GM12864 (cell line): ENCODE measurements around the gene CNKSR1.

ENCODE experiments used
- DNase-seq: peaks from one replicate; pipeline ENCODE4 v3.0.0-alpha.2; 2011; ENCODE audit warnings: low read depth
- H3K4me3 ChIP-seq: 2 replicates; pipeline ENCODE4 v1.5.1; 2011; ENCODE audit warnings: mild to moderate bottlenecking, low read depth, low read length, control low read depth
- TF ChIP-seq, protein P1 (sequence below): IDR thresholded peaks from 2 replicates; pipeline ENCODE4 v1.5.1; 2011; ENCODE audit warnings: low read depth, mild to moderate bottlenecking, moderate library complexity, low read length, control low read depth, inconsistent platforms; ENCODE audit errors: missing control alignments

CNKSR1 gene

DNA sequence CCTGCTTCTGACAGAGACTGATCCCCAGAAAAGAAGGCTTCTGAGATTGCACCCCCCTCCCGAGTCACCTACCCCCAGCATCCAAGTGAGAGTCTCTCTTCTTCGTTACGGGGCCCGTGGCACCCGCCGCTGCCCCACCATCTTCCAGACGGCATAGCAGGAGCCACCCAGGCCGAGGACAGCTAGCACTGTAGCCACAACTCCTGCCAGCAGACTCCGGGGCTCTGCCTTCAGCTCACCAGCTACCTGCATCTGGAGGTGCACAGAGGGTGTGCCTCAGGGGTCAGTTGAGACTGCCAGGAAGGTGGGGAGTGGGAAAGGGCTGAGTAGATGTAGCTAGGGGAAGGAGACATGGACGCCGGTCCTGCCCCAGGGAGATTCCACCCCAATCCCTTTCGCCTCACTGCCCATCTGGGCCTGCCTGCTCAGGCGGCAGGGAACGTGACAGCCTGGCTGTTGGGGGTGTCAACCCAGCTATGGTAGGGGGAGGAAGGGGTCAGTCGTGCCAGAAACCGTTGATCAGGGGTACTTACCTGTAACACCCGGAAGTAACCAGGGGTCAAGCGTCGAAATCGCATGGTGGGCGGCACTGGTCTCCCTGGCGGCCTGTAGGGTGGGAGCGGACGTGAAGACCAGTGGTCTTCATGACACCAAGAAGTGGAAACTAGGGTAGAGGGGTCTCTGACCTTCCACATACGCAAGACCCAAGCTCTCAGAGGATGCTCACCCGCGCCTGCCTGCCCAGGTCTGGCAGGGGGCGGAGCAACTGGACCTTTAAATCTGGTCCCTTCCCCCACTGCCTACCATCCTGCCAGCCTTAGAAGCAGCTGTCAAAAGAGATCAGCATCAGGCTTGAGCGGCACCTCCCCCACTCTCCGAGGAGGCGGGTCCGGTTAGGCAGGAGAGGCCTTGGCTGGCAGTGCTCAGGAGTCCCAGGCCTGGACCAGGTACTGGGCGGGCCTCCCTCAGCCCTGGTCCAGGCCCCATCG, 5.9 kb upstream of the CNKSR1 start, which contains the start of gene ZNF593OS:
Gene ZNF593OS (minus strand): TSS at position 749 of the 989 bp plus-strand sequence. CDS start 171 bp downstream, at position 578.
- H3K4me3 ChIP-seq: peak within 1 kb of the TSS; percentile 87
- TF ChIP-seq, protein P1, sequence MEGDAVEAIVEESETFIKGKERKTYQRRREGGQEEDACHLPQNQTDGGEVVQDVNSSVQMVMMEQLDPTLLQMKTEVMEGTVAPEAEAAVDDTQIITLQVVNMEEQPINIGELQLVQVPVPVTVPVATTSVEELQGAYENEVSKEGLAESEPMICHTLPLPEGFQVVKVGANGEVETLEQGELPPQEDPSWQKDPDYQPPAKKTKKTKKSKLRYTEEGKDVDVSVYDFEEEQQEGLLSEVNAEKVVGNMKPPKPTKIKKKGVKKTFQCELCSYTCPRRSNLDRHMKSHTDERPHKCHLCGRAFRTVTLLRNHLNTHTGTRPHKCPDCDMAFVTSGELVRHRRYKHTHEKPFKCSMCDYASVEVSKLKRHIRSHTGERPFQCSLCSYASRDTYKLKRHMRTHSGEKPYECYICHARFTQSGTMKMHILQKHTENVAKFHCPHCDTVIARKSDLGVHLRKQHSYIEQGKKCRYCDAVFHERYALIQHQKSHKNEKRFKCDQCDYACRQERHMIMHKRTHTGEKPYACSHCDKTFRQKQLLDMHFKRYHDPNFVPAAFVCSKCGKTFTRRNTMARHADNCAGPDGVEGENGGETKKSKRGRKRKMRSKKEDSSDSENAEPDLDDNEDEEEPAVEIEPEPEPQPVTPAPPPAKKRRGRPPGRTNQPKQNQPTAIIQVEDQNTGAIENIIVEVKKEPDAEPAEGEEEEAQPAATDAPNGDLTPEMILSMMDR: no peak
- no peak for DNase-seq

DNA sequence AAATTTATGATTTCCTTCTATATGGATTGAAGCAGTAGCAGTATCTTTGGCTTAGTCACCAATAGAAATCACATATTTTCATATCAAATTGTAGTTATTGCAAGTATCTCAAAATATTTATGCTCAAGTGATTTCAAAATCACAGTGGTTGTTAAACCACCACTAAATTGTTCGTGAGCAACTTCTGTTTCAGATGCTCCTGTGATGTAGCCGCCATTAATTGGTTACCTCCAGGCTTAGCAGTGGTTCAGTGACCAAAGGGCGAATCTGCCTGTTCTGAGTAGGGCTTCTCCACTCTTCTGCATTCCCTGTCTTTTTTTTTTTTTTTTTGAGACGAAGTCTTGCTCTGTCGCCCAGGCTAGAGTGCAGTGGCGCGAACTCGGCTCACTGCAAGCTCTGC, 1.9 kb upstream of the CNKSR1 start:
- no peak for DNase-seq
- TF ChIP-seq, protein P1: no peak
- no peak overlapping the region for H3K4me3 ChIP-seq

DNA sequence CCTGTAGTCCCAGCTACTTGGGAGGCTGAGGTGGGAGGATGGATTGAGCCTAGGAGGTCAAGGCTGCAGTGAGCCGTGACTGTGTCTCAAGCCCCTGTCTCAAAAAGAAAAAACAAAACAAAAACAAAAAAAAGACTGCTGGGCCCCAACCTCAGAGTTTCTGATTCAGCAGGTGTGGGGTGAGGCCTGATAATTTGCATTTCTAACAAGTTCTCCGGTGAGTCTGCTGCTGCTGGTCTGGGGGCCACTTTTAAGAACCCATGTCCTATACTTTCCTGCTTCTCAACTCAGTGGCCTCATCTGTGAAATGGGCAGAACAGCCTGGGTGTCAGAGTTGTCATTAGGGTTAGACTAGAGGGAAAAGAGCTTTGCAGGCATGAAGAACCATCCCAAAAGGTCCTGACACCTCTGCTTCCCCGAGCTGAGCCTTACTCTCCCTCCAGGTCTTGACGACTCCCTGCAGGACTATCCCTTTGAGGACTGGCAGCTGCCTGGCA, 2.8 kb downstream of the CNKSR1 start:
- H3K4me3 ChIP-seq: no peak overlapping the region
- peak; percentile 19 for DNase-seq
- TF ChIP-seq, protein P1: no peak

DNA sequence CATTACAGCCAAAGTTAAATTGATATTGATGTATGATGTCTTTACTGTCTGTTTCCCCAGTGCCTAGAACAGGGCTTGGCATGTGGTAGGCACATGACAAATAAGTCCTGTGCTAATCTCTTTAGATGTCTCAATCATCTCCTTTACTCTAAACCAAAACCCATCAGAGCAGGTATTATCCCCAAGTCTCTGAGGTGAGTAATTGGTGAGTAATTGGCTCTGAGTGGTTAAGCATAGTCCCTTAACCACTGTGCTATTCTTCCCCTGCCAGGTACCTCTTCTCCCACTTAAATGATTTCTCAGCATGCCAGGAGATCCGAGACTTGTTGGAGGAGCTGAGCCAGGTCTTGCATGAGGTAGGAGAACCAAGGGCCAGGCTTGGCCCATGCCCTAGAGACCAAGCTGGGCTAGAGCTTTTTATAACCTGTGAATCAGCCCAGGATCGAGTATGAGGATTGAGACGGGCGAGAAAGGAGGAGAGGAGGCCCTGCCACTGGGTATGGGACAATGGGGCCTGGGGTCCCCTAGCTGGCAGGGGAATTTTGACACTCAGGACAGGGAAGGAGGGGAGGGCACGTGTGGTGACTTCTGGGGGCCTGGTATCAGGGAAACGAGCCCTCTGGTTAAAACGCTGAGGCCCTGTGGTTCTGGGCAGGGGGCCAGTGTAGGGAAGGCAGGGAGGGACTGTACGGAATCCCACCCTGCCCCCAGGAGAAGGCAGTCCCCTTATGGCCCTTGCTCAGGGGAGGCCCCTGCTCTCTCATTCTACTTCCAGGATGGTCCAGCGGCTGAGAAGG, 4.5 kb downstream of the CNKSR1 start:
- no peak for DNase-seq
- TF ChIP-seq, protein P1: no peak
- no peak overlapping the region for H3K4me3 ChIP-seq

DNA sequence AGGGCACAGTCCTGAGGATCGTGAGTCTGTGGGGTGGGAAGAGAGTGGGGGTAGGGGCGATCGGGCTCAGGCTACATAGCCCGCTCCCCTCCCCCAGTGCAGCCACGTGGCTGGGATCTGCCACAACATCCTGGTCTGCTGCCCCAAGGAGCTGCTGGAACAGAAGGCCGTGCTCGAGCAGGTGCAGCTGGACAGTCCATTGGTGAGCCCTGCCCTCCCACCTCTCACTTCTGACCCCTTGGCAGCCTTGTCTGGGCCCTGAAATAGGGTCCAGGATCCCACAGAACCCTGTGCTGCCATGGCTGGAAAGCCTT, 5.0 kb downstream of the CNKSR1 start:
- no peak overlapping the region for H3K4me3 ChIP-seq
- no peak for DNase-seq
- TF ChIP-seq, protein P1: no peak

DNA sequence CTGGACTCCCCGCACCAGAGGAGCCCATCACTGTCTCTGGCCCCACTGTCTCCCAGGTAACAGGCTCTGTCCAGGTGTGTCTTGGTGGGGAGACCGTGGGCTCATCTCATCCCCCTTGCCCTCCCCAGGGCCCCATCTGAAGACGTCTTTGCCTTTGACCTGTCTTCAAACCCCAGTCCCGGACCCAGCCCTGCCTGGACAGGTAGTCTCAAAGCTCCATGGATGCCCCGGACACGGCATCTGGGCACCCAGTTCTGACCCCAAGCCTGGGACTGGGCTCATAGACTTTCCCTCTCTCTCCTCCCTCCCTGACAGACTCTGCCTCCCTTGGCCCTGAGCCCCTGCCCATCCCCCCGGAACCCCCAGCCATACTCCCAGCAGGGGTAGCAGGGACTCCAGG, 6.8 kb downstream of the CNKSR1 start:
- TF ChIP-seq, protein P1: no peak
- DNase-seq: no peak
- H3K4me3 ChIP-seq: no peak overlapping the region
